GM19035 (cell line): ENCODE data around the gene PRKAR2A.
"Not testable (repeated sequence)": the region's sequence is repeated elsewhere in the genome, so short reads cannot be mapped to it uniquely, and the experiment has no call there.

Source experiments
- ATAC-seq: cut with Tn5 transposase; IDR thresholded peaks from one replicate; pipeline ENCODE4 v1.9.1; 2021; ENCODE audit not compliant: unreplicated experiment

PRKAR2A gene

DNA sequence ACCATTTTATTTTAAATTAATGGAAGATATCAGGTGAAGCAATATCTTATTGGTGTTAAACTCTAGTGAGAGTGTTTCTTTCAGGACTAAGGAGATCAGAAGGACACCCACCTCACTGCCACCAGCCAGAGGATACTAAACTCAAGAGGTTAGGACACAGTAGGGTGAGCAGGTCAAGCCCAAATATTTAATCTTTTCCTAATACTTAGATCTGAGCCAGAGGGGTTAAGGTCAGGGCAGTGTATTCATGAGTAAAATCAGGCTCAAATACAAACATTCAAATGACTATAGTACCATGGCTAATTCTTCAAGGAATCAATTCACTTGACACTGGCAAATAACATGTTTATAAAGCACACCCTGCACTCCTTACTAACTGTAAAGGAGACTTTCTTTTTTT is 65.6 kb downstream of the PRKAR2A start:
- no peak for ATAC-seq

DNA sequence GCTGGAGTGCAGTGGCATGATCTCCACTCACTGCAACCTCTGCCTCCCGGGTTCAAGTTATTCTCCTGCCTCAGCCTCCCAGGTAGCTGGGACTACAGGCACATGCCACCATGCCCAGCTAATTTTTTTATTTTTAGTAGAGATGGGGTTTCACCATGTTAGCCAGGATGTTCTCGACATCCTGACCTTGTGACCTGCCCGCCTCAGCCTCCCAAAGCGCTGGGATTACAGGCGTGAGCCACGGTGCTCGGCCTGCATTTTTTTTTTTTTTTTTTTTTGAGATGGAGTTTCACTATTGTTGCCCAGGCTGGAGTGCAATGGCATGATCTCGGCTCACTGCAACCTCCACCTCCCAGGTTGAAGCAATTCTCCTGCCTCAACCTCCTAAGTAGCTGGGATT is 69.1 kb downstream of the PRKAR2A start:
- not testable (repeated sequence) for ATAC-seq

DNA sequence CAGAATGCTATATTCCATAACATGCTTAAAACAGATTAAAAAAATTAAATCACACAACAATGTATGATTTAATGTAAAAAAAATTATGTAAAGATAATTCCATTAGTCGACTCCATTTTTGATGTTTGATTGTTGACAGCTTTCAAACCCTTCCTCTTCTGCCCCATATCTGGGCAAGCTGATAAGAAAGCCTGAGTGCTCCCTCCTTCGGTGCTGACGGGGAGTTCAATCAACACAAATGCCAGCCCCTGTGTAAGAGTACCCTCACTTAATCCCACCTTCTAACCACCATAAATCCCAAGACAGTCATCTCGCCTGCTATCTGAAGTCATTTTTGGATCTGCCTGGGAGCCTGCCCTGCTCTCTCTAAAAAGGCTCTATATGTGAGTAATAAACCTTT is 70.8 kb downstream of the PRKAR2A start:
- no peak for ATAC-seq

DNA sequence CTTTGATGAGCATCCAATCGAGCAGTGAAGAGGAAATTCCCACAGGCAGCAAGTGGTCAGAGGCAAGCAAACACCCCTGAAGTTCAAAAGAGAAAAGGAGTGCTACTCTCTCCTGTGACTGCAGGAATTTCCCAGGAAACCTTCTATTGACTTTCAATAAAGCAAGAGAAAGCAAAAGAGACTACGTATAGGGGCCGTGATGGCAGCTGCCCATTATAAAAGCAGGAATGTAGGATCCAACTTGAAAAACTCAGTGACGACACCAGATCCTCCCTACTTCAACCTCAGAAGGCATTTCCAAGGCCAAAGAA is 77.5 kb downstream of the PRKAR2A start:
- ATAC-seq = no peak

DNA sequence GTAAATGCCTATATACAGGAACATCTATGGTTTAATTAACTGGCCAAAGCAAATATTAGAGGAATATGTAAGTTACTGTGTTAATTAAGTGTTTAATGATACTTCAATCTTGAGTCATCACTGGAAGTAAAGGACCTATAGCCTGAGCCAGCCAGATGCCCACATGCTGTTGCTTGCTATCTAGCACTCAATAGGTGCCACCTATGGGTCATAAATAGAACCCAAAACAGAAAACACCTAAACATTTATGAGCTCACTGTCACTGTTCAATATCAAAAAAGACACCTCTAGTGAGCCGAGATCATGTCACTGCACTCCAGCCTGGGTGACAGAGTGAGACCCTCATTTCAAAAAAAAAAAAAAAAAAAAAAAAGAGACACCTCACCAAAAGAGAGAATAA is 82.3 kb downstream of the PRKAR2A start:
- ATAC-seq = no peak

DNA sequence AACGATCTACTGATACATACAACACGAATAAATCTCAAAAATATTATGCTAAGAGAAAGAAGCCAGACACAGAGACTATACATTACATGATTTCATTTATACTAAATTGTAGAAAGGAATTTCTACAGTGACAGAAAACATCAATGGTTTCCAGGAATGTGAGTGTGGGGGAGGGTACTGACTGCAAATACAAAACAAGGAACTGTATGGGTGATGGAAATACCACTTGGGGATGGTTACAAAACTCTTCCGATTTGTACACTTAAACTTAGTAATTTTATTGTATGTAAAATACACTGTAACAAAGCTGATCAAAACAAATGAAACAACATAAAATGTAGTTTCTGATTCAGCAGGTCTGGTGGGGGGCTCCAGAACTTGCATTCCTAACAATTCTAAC is 84.9 kb downstream of the PRKAR2A start:
- ATAC-seq = no peak

DNA sequence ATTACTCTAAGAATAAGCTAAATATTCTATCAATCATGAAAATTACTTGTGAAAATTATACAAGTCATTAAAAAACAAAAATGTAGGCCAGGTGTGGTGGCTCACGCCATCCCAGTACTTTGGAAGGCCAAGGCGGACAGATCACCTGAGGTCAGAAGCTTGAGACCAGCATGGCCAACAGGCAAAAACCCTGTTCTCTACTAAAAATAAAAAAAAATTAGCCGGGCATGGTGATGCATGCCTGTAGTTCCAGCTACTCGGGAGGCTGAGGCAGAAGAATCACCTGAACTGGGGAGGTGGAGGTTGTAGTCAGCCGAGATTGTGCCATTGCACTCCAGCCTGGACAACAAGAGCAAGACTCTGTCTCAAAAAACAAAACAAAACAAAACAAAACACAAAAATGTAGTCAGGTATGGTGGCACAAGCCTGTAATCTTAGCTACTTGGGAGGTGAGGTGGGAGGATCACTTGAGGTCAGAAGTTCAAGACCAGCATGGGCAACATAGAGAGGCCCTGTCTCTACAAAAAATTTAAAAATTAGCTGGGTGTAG is 87.6 kb downstream of the PRKAR2A start:
- ATAC-seq = not testable (repeated sequence)

DNA sequence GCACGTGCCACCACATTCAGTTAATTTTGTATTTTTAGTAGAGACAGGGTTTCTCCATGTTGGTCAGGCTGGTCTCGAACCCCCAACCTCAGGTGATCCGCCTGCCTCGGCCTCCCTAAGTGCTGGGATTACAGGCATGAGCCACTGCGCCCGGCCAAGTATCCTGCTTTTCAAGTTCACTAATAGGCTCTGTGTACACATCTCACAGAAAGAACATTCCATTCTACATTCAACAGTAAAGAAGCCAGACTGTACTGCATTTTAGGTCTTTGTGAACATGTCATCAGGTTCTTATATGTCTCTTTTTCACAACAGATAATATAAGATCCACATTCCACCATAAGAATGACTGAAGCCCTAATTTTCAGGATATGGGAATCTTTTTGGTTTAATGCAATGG is 88.1 kb downstream of the PRKAR2A start:
- ATAC-seq = not testable (repeated sequence)

DNA sequence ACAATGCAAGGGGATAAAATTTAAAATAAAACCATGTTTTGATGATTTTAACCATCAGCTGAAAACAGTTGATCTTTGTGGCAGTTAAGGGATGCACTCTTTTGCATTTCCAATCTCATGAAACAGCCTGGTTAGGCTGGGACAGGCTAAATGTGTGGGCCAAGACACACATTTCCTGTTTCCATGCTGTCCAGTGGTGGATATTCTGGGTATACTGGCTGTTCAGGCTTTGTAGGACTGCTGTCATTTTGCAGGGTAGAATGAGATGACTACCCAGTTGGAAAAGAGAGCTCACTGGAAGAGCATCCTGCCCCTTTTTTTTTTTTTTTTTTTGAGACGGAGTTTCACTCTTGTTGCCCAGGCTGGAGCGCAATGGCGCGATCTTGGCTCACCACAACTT is 88.6 kb downstream of the PRKAR2A start:
- no peak for ATAC-seq

DNA sequence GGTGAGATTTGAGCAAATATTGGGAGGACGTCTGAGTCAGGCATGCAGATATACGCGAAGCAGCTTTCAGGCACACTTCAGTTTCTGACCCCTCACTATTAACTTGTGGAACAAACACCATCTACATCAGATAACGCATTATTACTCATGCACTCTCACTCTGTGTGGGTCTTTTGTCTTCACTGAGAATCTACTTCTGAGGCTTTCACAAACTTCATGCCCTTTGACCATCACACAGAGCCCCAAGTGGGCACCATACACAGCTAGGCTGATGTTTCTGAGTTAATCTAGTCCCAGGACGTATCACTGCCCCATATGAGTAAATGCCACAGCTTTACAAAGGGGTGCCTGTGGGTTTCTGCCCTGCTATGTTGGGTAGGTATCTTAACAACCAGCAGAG is 91.0 kb downstream of the PRKAR2A start:
- no peak for ATAC-seq

DNA sequence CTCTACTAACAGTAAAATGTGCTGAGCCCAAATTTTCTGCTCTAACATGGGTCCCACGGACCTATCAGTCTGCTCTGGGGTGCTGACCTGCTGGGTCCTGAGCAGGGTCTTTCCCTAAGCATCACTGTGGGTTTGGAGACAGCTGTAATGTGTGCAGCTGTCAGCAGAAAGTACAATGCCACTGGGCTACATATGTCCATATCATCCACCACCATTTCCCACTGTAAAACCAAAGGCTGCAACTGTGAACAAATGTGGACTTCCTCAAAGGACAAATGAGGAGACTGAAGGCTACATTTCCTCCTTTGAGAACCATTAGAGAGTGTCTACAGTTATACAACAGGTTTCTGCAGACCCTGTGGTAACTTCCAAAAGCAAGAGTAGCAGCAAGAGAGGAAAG is 96.8 kb downstream of the PRKAR2A start:
- ATAC-seq = no peak

DNA sequence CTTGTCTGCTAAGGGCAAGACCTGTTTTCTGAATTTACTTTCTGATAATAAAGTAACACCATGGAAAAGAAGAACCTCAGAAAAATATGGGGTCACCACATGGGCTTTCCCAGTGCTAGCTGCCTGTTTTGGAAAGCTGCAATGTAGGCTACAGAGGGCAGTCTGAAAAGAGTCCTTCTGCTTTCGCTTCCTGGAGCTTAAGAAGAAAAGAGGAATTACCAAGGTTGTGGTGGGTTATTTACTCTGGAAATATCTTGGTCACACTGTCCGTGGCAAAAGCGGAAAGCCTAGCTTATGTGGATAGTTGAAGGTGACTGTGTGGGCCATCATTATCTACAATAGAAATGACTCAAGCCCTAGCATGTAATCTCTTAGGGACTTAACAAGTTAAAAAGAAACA is 98.9 kb downstream of the PRKAR2A start:
- ATAC-seq = no peak

DNA sequence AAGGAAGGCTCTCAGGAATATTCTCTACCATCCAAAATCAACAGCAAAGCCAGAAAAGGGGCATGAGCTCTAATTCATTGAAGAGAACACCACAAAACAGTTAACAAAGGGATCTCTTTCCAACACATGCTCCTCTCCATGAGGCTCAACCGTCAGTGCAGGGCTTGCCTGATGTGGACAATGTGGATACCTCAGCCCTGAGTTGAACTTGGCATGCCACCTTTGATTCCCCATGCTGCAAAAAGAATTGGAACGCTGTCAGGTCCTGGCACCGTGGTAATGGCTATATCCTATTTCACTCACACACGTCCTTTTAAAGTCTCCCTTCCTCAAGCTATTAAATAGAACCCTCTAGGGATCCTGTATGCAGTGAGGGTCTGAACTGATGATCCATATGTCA is 100.0 kb downstream of the PRKAR2A start:
- no peak for ATAC-seq

DNA sequence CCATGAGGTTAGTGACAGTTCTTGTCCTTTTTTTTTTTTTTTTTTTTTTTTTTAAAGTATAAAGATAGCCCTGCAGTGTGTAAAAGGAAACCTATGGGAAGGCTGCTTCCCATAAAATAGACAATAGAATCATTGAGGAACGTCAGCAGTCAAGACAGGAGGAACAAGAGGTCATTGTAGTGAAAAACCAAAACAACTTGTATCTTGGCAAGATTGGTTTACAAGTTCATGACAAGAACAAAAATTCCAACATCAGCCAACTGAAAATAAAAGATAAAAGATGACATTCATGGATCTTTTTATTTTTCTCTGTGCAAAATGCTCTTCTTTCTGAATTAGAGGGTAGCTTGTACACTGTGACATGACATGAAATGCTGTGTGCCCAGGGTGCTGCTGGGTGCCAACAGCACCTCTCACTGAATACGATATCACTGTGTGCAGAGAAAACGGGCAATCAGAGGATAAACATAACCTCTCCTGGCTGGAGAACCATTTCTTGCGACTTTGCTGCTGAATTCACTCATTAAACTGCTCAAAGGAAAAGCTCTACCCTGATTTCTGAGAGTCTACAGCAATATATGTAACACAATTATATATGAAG is 100.6 kb downstream of the PRKAR2A start:
- ATAC-seq = no peak

DNA sequence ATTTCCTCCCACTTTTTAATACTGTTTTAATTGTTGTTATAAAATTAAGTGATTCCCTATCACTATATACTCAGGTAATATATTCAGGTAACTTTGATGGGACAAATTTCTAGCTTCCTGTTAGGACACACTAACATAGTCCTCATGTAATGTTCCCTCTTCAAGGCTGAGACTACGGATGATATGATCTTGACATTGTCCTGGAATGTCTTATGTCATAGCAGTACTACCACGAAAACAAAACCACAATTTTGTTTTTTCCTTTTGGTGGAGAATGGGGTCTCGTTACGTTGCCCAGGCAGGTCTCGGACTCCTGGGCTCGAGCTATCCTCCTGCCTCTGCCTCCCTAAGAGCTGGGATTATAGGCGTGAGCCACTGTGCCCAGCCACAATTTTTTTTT is 103.9 kb downstream of the PRKAR2A start:
- ATAC-seq = no peak

DNA sequence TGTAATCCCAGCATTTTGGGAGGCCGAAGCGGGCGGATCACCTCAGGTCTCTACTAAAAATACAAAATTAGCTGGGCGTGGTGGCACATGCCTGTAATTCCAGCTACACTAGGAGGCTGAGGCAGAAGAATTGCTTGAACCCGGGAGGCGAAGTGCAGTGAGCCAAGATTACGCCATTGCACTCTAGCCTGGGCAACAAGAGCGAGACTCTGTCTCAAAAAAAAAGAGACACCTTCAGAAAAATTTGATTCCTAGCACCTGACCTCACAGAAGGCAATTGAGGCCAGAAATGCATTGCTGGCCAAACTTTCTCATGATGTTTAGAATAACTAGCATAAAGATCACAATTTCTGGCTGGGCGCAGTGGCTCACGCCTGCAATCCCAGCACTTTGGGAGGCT is 106.4 kb downstream of the PRKAR2A start:
- not testable (repeated sequence) for ATAC-seq

DNA sequence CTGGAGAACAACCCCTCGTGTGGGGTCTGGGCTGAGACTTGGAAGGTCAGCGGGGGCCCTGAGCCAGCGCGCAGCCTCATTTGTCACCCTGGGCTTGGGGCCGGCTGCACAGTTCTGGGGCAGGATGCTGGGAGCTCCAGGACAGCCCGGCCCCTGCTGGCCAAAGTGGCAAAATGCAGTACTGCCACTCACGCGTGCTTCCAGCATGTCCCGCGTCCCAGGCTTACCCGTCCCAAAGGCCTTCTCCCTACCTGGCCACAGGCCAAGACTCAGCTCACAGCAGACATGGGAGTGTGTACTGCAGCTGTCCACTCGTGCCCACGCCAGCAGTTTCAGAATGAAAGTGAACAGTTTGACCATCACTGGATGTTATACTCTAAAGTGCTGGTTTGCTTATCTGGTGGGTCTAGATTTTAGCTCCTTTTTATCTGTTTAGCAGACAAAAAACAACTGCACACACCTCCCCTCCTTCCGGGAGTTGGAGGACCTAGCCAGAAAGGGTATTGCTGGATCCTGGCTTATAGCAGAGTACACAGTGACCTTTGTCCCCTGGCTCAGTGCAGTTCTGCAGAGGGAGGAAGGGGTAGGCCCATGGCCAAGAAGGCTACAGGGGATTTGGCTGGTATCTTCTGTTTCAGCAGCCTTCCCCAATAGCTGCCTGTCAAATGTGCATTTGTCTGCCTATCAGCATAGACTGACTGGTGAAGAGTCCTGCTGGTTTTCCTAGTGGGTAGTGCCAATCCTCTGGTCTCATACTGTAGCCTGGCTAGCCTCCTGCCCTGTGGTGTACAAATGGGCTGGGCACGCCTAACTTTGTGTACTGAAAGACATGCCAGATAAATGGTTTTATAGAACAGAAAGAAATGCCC is 107.5 kb downstream of the PRKAR2A start:
- ATAC-seq = peak; percentile 69

DNA sequence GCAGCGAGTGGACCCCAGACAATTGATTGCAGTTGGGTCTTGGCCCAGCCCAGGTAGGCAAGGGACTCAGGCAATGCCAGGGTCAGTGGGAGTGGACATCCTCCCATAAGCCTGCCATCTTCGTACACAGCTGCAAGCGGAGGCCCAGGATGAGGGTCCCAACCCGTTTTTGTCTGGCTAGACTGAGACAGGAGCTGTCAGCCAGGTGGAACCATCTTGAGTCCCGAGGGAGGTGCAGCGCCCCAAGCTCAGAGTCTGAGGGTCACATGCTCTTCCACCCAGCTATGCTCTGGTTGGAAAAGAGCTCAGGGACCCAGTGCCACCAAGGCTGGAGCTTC is 108.1 kb downstream of the PRKAR2A start:
- no peak for ATAC-seq

DNA sequence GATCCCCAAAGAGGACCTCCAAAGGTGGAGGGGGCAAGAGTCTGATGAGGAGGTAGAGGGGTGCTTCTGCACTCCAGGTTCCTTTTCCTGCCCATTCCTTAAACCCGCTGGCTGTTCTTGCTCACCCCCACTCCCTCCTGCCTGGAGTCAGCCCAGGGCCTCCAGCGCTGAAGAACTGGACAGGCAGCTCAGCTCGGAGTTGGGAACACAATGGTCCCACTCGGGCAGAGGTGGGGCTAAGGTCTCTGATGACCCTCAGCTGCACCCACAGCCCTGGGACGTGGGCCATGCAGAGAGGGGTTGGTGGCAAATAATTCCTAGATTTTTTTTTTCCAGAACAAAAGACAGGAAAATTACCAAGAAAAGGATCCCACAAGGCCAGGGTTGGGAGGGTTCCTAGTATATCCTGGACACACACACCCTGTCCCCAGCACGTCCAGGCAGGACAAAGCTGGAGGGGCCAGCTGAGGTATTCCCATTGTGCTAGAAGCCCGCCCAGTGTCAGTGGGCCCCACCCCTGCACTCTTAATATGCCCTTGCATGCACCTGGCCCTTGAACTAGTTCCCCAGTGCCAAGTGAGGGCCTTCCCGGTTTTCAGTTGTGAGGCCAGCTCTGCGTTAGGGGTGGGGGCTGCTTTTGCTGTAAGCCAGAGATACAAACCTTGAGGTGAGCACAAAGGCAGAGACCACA is 108.6 kb downstream of the PRKAR2A start:
- ATAC-seq = no peak

DNA sequence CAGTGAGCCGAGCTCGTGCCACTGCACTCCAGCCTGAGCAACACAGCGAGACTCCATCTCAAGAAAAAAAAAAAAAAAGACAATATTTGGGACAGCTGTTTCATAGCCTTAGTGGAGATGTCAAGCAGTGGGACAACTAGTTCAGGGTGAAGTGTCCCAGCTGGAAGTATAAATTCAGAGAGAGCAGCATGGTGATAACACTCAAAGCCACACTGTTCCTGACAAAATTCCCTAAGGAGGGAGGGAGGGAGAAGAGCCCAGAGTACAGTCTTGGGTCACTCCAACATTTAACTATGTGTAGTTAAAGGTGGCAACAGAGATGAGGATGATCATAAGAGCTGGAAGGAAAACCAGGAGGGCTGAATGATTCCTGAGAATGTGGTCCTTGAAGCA is 109.5 kb downstream of the PRKAR2A start:
- ATAC-seq = no peak

DNA sequence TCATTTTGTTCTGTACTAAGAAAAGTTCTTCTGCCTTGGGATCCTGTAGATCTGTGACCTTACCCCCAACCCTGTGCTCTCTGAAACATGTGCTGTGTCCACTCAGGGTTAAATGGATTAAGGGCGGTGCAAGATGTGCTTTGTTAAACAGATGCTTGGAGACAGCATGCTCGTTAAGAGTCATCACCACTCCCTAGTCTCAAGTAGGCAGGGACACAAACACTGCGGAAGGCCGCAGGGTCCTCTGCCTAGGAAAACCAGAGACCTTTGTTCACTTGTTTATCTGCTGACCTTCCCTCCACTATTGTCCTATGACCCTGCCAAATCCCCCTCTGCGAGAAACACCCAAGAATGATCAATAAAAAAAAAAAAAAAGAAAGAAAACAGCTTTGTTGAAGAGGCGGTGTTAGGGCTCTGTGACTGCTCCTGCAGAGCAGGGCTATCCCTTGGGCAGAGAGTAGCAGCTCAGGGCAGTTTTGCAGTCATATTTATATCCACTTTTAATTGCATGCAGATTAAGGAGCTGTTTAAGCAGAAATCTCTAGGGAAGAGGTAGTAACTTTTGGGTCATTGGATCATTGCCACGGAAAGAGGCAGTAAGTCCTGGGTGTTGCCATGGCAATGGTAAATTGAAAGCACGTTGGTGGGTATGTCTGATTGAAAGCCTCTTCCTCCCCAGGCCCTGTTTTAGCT is 112.5 kb downstream of the PRKAR2A start:
- ATAC-seq = not testable (repeated sequence)
